ENCODE results near the gene LYAR. TPM values are rescaled to one million over a fixed set of nuclear protein-coding genes. Genes with fewer than 3 reads are reported as not detected.

Gene LYAR
- total and polyA plus RNA-seq, 2 experiments from 2014 or later, result 44.0 to 105 TPM

DNA sequence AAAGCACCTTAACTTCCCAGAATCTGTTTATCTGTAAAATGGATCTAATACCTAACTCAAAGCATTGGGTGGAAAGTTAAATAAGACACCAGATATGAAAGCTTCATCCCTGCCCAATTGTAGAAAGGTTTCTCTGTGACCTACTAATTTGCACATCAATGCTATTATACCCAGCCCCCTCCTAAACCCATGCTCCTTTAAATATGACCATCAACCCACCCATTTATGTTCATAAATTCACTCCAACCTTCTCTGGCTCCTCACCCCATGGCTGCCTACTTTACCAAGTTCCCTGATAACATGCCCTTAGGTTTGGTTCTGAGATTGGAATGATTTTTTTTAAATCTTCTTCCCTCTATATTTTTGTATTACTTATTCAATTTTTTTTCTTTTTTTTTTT is 1.9 kb downstream of the LYAR start:
- Histone ChIP-seq H3K27me3 (ENCODE audit: insufficient read depth) (no peaks in the 10 kb centered on the region), H3K27ac (ENCODE audit: low read depth) (no peak overlapping the region), H3K4me1 (ENCODE audit: insufficient read depth) (peaks cover 20% of the 10 kb centered on the region), H3K4me2 (peak overlapping the region; percentile 100; the same call in 1 of the 2 replicates), H2AFZ (no peak overlapping the region), H3F3A (replicated peaks; ENCODE audit: low read depth) (no peaks in the 10 kb centered on the region), H4K20me1 (replicated peaks; ENCODE audit: insufficient read depth) (peaks cover 28% of the 10 kb centered on the region), H3K4me3 (no peak overlapping the region), H3K9me2 (ENCODE audit: insufficient read depth) (no peaks in the 10 kb centered on the region), H3K36me3 (ENCODE audit: insufficient read depth) (peaks cover 26% of the 10 kb centered on the region), H3K79me2 (replicated peaks; ENCODE audit: insufficient read depth) (peaks cover 84% of the 10 kb centered on the region)
- H3K4me3 Mint-ChIP-seq, result peak overlapping the region; percentile 32; the same call in 2 of the 3 replicates
- ATAC-seq (no peak), DNase-seq (ENCODE audit: low spot score) (no peak)
- no peak overlapping the region for H3K27ac Mint-ChIP-seq
- TF ChIP-seq, protein P1, sequence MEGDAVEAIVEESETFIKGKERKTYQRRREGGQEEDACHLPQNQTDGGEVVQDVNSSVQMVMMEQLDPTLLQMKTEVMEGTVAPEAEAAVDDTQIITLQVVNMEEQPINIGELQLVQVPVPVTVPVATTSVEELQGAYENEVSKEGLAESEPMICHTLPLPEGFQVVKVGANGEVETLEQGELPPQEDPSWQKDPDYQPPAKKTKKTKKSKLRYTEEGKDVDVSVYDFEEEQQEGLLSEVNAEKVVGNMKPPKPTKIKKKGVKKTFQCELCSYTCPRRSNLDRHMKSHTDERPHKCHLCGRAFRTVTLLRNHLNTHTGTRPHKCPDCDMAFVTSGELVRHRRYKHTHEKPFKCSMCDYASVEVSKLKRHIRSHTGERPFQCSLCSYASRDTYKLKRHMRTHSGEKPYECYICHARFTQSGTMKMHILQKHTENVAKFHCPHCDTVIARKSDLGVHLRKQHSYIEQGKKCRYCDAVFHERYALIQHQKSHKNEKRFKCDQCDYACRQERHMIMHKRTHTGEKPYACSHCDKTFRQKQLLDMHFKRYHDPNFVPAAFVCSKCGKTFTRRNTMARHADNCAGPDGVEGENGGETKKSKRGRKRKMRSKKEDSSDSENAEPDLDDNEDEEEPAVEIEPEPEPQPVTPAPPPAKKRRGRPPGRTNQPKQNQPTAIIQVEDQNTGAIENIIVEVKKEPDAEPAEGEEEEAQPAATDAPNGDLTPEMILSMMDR (conservative IDR thresholded peaks at IDR 0.05; ENCODE audit: low read depth in 2 of 2), result no peak
- TF ChIP-seq EZH2 (IDR thresholded peaks at IDR 0.05; ENCODE audit: low read depth, unreplicated experiment), result no peak
- H3K4me1 Mint-ChIP-seq, result peaks cover 22% of the 10 kb centered on the region
- peaks cover 2% of the 10 kb centered on the region for H3K27me3 Mint-ChIP-seq (ENCODE audit: insufficient read depth, low read depth, poor library complexity)
- peaks cover 35% of the 10 kb centered on the region for H3K36me3 Mint-ChIP-seq (ENCODE audit: low read depth)
- H3K9me3 Mint-ChIP-seq, result no peaks in the 10 kb centered on the region

DNA sequence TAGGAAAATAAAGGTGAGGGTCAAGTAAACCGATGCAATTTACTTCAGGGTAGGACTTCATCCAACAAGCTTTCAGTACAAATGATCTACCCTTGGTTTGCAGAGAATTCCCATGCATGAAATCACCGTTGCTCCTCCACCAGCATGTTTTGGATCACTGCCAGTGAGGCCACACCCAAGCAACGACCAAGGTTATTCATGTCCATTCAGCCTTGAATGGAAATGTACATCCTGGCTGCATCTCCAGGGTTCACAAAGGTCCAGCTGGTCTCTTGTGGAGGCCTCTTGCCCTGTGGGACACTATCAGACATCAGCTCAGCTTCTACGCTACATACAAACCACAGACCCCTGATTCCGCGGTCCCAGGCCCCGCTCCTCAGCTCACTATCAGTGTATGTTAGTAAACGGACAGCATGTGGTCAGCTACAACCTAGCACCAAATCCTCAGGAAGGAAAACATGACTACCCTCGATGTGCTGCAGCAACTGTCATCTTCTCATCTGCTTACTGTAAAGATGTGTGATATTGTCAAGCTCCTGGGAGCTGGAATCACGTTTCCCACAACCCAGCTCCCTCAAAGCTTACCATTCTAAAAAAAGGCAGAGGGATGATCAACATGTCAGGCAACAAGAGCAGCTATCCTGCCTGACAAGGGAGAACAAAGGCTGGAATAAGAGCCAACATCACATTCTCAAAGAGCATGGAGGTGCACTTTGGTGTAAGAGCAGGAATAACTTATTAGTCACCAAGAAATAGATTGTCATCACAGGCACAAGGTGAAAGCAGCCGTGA is 4.9 kb downstream of the LYAR start:
- Mint-ChIP-seq H3K27ac (no peak overlapping the region), H3K9me3 (no peaks in the 10 kb centered on the region), H3K4me3 (no peak overlapping the region), H3K27me3 (ENCODE audit: insufficient read depth, low read depth, poor library complexity) (no peaks in the 10 kb centered on the region), H3K36me3 (ENCODE audit: low read depth) (peaks cover 62% of the 10 kb centered on the region), H3K4me1 (peaks cover 12% of the 10 kb centered on the region)
- DNase-seq (ENCODE audit: low spot score) (no peak), ATAC-seq (no peak)
- H3K4me1 ChIP-seq (ENCODE audit: insufficient read depth), result peaks cover 10% of the 10 kb centered on the region
- H3K36me3 ChIP-seq (ENCODE audit: insufficient read depth), result peaks cover 51% of the 10 kb centered on the region
- H3F3A ChIP-seq (replicated peaks; ENCODE audit: low read depth), result no peaks in the 10 kb centered on the region
- no peak overlapping the region for H3K4me2 ChIP-seq
- no peak overlapping the region for H2AFZ ChIP-seq
- peaks cover 32% of the 10 kb centered on the region for H4K20me1 ChIP-seq (replicated peaks; ENCODE audit: insufficient read depth)
- H3K9me2 ChIP-seq (ENCODE audit: insufficient read depth), result no peaks in the 10 kb centered on the region
- H3K27me3 ChIP-seq (ENCODE audit: insufficient read depth), result no peaks in the 10 kb centered on the region
- peaks cover 57% of the 10 kb centered on the region for H3K79me2 ChIP-seq (replicated peaks; ENCODE audit: insufficient read depth)
- no peak overlapping the region for H3K4me3 ChIP-seq
- no peak overlapping the region for H3K27ac ChIP-seq (ENCODE audit: low read depth)
- TF ChIP-seq, protein P2, sequence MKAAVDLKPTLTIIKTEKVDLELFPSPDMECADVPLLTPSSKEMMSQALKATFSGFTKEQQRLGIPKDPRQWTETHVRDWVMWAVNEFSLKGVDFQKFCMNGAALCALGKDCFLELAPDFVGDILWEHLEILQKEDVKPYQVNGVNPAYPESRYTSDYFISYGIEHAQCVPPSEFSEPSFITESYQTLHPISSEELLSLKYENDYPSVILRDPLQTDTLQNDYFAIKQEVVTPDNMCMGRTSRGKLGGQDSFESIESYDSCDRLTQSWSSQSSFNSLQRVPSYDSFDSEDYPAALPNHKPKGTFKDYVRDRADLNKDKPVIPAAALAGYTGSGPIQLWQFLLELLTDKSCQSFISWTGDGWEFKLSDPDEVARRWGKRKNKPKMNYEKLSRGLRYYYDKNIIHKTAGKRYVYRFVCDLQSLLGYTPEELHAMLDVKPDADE (IDR thresholded peaks at IDR 0.05), result no peak
- TF ChIP-seq, protein P3, sequence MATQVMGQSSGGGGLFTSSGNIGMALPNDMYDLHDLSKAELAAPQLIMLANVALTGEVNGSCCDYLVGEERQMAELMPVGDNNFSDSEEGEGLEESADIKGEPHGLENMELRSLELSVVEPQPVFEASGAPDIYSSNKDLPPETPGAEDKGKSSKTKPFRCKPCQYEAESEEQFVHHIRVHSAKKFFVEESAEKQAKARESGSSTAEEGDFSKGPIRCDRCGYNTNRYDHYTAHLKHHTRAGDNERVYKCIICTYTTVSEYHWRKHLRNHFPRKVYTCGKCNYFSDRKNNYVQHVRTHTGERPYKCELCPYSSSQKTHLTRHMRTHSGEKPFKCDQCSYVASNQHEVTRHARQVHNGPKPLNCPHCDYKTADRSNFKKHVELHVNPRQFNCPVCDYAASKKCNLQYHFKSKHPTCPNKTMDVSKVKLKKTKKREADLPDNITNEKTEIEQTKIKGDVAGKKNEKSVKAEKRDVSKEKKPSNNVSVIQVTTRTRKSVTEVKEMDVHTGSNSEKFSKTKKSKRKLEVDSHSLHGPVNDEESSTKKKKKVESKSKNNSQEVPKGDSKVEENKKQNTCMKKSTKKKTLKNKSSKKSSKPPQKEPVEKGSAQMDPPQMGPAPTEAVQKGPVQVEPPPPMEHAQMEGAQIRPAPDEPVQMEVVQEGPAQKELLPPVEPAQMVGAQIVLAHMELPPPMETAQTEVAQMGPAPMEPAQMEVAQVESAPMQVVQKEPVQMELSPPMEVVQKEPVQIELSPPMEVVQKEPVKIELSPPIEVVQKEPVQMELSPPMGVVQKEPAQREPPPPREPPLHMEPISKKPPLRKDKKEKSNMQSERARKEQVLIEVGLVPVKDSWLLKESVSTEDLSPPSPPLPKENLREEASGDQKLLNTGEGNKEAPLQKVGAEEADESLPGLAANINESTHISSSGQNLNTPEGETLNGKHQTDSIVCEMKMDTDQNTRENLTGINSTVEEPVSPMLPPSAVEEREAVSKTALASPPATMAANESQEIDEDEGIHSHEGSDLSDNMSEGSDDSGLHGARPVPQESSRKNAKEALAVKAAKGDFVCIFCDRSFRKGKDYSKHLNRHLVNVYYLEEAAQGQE (IDR thresholded peaks at IDR 0.05; ENCODE audit: unreplicated experiment), result no peak
- no peak for TF ChIP-seq POLR2AphosphoS5 (IDR thresholded peaks at IDR 0.05; ENCODE audit: low read depth)
- no peak for TF ChIP-seq CREB1 (CRISPR knock-in tag; IDR thresholded peaks at IDR 0.05; ENCODE audit: low read depth)
- TF ChIP-seq, protein P1 (conservative IDR thresholded peaks at IDR 0.05; ENCODE audit: low read depth in 2 of 2), result no peak
- TF ChIP-seq EZH2phosphoT487 (IDR thresholded peaks at IDR 0.05; ENCODE audit: unreplicated experiment), result no peak
- no peak for TF ChIP-seq EZH2 (IDR thresholded peaks at IDR 0.05; ENCODE audit: low read depth, unreplicated experiment)
- no peak for TF ChIP-seq ZNF331 (CRISPR knock-in tag; IDR thresholded peaks at IDR 0.05; ENCODE audit: low read depth)
- TF ChIP-seq STAT1 (IDR thresholded peaks at IDR 0.05; ENCODE audit: unreplicated experiment), result no peak

Data from GM23338 (cell line).